Nephron (organoid): ENCODE results near the gene ARSJ.

Source experiments
- H3K27ac Mint-ChIP-seq, 3 experiments: 2 replicates each; pipeline ENCODE4 v1.8.0; 2020; ENCODE audit warnings: mixed read lengths in 3 of 3, mild to moderate bottlenecking in 2 of 3, moderate library complexity in 1 of 3
- H3K27me3 Mint-ChIP-seq: 2 replicates; pipeline ENCODE4 v1.8.0; 2021; ENCODE audit warnings: low read depth, mild to moderate bottlenecking, moderate library complexity, mixed read lengths
- H3K36me3 Mint-ChIP-seq: 2 replicates; pipeline ENCODE4 v1.8.0; 2020; ENCODE audit warnings: low read depth, mixed read lengths
- H3K4me1 Mint-ChIP-seq: 2 replicates; pipeline ENCODE4 v1.8.0; 2020; ENCODE audit warnings: mixed read lengths
- H3K4me3 Mint-ChIP-seq, 3 experiments: 2 replicates each; pipeline ENCODE4 v1.8.0; 2020; ENCODE audit warnings: mild to moderate bottlenecking in 3 of 3, mixed read lengths in 3 of 3, moderate library complexity in 2 of 3
- H3K9me3 Mint-ChIP-seq: 2 replicates; pipeline ENCODE4 v1.8.0; 2020; ENCODE audit warnings: mixed read lengths
- TF ChIP-seq, protein P1 (sequence below), 3 experiments: fragments of 200-600 bp; sonication (generic); IDR thresholded peaks; one replicate each; pipeline ENCODE4 v1.5.0; 2021; ENCODE audit warnings: antibody characterized with exemption in 3 of 3; ENCODE audit not compliant: unreplicated experiment in 3 of 3

The ARSJ gene

DNA sequence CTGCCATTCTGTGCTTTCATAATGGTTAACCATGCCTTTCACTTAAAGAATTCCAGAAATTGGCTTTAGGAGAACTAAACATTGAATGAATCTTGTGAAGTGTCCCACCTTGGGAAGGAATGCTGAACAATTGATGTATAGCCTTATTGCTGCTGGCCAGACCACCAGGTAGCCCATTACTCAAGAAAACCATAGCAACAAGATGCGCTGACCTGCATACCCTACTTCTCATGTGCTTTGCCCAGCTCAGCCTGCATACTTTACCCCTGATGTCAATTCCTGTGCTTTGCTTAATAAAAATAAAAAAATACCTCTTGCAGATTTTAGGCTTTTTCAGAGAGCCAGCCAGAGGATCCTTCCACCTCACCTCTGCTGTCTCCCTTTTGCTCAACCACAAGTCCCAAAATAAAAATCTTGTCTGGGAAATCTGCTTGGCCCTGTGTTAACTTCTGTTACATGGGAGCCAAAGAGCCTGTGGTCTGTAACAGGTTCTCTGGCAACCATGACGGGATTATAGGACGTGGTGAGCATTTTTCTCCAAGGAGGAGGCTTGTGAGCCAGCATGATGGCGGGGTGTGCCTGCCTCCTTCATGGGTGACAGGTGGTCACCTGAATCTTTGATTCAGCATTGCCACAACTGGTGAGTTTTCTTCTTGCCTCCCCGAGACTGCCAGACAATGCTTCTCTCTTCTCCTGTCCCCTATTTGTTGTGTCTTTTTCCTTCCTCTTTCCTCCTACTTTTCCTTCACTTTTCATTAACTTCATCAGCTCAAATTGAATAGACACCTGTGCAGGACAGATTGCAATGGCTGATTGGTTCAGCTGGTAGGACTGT lies 106.8 kb downstream of the ARSJ start:
- no peaks in the 10 kb centered on the region for H3K9me3 Mint-ChIP-seq
- no peaks in the 10 kb centered on the region for H3K36me3 Mint-ChIP-seq
- TF ChIP-seq, protein P1, sequence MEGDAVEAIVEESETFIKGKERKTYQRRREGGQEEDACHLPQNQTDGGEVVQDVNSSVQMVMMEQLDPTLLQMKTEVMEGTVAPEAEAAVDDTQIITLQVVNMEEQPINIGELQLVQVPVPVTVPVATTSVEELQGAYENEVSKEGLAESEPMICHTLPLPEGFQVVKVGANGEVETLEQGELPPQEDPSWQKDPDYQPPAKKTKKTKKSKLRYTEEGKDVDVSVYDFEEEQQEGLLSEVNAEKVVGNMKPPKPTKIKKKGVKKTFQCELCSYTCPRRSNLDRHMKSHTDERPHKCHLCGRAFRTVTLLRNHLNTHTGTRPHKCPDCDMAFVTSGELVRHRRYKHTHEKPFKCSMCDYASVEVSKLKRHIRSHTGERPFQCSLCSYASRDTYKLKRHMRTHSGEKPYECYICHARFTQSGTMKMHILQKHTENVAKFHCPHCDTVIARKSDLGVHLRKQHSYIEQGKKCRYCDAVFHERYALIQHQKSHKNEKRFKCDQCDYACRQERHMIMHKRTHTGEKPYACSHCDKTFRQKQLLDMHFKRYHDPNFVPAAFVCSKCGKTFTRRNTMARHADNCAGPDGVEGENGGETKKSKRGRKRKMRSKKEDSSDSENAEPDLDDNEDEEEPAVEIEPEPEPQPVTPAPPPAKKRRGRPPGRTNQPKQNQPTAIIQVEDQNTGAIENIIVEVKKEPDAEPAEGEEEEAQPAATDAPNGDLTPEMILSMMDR (IDR thresholded peaks at IDR 0.05; ENCODE audit: unreplicated experiment in 3 of 3), result no peak
- no peak overlapping the region for H3K4me3 Mint-ChIP-seq
- no peaks in the 10 kb centered on the region for H3K4me1 Mint-ChIP-seq
- no peaks in the 10 kb centered on the region for H3K27me3 Mint-ChIP-seq
- H3K27ac Mint-ChIP-seq, result no peak overlapping the region

DNA sequence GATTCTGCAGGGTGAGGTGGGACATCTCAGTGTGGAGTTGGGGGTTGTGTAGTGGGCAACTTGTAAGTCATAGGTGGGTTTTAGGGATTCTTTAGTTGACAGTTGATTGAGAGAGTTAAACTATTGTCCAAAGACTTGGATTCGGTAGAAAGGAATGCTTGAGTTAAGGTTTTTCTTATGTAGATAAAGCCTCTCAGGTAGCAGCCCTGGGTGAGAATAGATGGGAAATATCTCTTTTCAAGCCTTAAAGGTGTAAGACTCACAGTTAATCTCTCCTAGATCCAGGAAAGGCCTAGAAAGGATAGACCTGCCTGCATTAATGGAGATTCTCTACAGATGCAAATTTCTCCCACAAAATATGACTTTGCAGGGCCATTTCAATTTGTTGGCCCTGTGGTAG lies 108.4 kb downstream of the ARSJ start:
- H3K4me1 Mint-ChIP-seq, result no peaks in the 10 kb centered on the region
- TF ChIP-seq, protein P1 (IDR thresholded peaks at IDR 0.05; ENCODE audit: unreplicated experiment in 3 of 3), result no peak
- no peak overlapping the region for H3K27ac Mint-ChIP-seq
- H3K36me3 Mint-ChIP-seq, result no peaks in the 10 kb centered on the region
- no peak overlapping the region for H3K4me3 Mint-ChIP-seq
- no peaks in the 10 kb centered on the region for H3K9me3 Mint-ChIP-seq
- H3K27me3 Mint-ChIP-seq, result no peaks in the 10 kb centered on the region

DNA sequence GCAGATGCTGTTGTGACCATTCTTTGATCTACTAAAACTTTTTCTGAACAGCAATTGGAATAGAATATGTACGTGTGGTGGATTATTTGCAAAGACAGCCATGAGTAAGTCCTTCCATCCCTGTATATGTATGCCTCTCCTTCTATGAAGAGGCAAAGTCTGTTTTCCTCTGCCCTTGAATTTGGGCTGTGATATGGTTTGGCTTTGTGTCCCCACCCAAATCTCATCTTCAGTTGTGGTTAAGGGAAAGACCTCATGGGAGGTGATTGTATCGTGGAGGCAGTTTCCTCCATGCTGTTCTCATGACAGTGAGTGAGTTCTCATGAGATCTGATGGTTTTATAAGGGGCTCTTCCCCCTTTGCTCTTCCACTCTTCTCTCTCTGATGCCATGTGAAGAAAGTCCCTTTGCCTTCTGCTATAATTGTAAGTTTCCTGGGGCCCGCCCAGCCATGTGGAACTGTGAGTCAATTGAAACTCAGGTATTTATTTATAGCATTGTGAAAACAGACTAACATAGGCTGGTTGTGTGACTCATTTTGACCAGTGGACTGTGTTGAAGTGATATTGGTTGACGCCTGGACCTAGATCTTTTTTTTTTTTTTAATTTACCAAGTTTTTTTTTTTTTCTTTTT lies 109.6 kb downstream of the ARSJ start:
- Mint-ChIP-seq H3K27me3 (no peaks in the 10 kb centered on the region), H3K4me3 (no peak overlapping the region), H3K4me1 (no peaks in the 10 kb centered on the region), H3K36me3 (no peaks in the 10 kb centered on the region), H3K9me3 (no peaks in the 10 kb centered on the region), H3K27ac (no peak overlapping the region)
- TF ChIP-seq, protein P1 (IDR thresholded peaks at IDR 0.05; ENCODE audit: unreplicated experiment in 3 of 3), result no peak

DNA sequence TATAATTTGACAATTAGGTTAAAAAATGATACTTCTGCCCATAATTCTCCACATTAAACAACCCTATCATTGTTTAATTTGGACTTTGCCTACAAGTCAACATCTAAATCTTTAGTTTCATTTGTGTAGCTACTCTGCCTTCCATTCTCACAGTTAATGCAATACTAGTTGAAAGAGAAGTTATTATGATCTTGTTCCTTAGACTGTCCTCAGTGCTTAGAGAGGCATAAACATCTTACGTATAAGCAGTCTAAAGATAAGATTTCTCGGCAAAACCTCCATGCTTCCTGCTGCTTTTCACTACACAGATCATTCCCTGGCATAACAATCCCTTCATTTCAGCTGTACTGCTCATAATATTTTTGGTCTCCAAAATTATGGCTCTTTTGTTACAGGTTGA lies 112.8 kb downstream of the ARSJ start:
- H3K27ac Mint-ChIP-seq, result no peak overlapping the region
- TF ChIP-seq, protein P1 (IDR thresholded peaks at IDR 0.05; ENCODE audit: unreplicated experiment in 3 of 3), result no peak
- H3K4me3 Mint-ChIP-seq, result no peak overlapping the region
- no peaks in the 10 kb centered on the region for H3K27me3 Mint-ChIP-seq
- no peaks in the 10 kb centered on the region for H3K9me3 Mint-ChIP-seq
- H3K36me3 Mint-ChIP-seq, result no peaks in the 10 kb centered on the region
- no peaks in the 10 kb centered on the region for H3K4me1 Mint-ChIP-seq

DNA sequence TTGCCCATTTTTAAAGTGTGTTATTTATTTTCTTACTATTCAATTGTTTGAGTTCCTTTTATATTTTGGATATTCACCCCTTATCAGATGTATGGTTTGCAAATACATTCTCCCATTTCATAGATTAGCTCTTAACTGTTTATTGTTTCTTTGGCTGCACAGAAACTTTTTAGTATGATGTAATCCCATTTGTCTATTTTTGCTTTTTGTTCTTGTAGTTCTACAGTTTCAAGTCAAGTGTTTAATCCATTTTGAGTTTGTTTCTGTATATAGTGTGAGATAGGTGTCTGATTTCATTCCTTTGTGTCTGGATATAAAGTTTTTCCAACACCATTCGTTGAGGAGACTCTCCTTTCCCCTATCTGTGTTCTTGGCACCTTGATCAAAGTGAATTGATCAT lies 120.5 kb downstream of the ARSJ start:
- H3K9me3 Mint-ChIP-seq, result no peaks in the 10 kb centered on the region
- no peak overlapping the region for H3K4me3 Mint-ChIP-seq
- TF ChIP-seq, protein P1 (IDR thresholded peaks at IDR 0.05; ENCODE audit: unreplicated experiment in 3 of 3), result no peak
- no peaks in the 10 kb centered on the region for H3K4me1 Mint-ChIP-seq
- no peak overlapping the region for H3K27ac Mint-ChIP-seq
- no peaks in the 10 kb centered on the region for H3K27me3 Mint-ChIP-seq
- no peaks in the 10 kb centered on the region for H3K36me3 Mint-ChIP-seq
